Limb (tissue), 2 donors: ENCODE data around the gene CCDC159.

Experiments
- DNase-seq, 2 donors: peaks; one replicate each; pipeline ENCODE4 v3.0.0-alpha.2; 2016; ENCODE audit errors: extremely low spot score in 2 of 2

Gene CCDC159

DNA sequence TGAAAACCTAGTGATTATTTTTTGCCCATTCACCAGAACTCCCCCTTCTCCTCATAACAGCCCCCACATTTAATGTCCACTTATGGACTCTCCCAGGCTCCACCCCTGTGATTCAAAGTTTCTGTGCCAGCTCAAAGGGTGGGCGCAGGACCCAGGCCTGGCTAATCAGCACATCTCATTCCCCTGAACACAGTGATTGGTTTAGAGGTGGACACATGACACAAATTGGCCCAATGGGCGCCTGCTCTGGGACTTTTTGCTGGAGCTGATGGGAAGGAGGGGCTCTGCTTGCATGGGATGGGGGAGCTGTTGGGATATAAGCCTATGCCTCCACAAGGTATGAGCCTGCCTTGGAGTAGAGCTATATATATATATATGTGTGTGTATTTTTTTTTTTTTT lies 44.0 kb downstream of the CCDC159 start:
- DNase-seq = no peak

DNA sequence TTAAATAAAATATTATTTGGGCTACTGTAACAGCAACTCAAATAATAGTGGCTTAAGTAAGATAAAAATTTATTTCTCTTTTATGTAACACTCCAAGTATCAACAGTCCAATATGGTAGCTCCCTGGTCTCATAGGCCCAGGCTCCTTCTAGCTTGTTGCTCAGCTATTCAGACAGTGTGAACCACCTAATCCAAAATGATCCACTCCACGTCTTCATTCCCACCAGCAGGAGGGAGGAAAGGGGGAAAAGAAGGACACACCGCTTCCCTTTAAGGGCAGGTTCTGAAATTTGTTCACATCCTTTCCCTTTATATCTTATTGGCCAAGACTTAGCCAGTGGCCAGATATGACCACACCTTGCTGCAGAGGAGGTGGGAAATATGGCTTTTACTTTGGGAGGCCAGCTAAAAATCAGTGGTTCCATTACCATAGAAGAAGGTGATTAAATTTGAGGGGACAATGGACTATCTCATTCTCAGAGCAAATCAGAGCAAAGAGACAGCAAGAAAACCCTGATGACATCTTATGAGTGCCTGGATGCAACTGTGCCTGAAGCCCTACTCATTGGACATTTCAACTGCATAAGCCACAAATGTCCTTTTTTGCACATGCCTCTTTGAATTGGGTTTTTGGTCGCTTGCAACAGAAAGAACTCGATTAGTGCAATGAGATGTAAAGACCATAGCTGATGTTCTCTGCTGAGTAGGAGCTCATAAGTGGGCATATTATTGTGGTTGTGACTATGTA lies 44.8 kb downstream of the CCDC159 start:
- no peak for DNase-seq

GRCh38 chr19:11397089-11397610 lies 50.8 kb downstream of the CCDC159 start:
- no peak for DNase-seq

- DNase-seq = no peak
Observed at GRCh38 chr19:11399667-11400066, 53.3 kb downstream of the CCDC159 start.

GRCh38 chr19:11400798-11401197 lies 54.5 kb downstream of the CCDC159 start:
- DNase-seq = no peak

- DNase-seq = no peak
Observed at GRCh38 chr19:11401808-11402543, 55.7 kb downstream of the CCDC159 start.
